NCI-H1105 (cell line): ENCODE measurements around the gene CSF2.
A peak's percentile ranks its signal among the peaks of the same experiment; 100 is the strongest.

ENCODE experiments used
- DNase-seq: peaks from one replicate; lab custom pipeline; 2025; lab: John Stamatoyannopoulos, UW

Gene CSF2

DNA sequence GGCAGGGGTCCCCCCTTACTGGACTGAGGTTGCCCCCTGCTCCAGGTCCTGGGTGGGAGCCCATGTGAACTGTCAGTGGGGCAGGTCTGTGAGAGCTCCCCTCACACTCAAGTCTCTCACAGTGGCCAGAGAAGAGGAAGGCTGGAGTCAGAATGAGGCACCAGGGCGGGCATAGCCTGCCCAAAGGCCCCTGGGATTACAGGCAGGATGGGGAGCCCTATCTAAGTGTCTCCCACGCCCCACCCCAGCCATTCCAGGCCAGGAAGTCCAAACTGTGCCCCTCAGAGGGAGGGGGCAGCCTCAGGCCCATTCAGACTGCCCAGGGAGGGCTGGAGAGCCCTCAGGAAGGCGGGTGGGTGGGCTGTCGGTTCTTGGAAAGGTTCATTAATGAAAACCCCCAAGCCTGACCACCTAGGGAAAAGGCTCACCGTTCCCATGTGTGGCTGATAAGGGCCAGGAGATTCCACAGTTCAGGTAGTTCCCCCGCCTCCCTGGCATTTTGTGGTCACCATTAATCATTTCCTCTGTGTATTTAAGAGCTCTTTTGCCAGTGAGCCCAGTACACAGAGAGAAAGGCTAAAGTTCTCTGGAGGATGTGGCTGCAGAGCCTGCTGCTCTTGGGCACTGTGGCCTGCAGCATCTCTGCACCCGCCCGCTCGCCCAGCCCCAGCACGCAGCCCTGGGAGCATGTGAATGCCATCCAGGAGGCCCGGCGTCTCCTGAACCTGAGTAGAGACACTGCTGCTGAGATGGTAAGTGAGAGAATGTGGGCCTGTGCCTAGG is at the start of gene CSF2:
Gene CSF2, plus strand, starts transcription at position 559 of the 783 bp plus-strand sequence. Its CDS starts 35 bp downstream, at position 594.
- no peak for DNase-seq

DNA sequence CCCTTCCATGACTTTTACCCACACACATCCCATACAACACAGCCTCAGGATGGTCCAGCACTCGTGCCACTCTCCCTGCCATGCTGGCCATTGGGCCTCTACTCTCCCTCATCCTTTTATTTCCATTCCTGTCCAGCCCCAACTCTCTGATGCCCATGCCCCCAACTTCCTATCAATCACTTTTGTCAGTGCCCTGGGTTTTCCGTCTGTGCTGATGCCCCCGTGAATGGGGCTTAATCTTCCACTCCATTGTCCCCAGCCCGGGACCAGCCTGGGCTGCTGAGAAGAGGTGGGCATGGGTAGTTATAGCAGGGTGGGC is 49.5 kb upstream of the CSF2 start:
- no peak for DNase-seq

DNA sequence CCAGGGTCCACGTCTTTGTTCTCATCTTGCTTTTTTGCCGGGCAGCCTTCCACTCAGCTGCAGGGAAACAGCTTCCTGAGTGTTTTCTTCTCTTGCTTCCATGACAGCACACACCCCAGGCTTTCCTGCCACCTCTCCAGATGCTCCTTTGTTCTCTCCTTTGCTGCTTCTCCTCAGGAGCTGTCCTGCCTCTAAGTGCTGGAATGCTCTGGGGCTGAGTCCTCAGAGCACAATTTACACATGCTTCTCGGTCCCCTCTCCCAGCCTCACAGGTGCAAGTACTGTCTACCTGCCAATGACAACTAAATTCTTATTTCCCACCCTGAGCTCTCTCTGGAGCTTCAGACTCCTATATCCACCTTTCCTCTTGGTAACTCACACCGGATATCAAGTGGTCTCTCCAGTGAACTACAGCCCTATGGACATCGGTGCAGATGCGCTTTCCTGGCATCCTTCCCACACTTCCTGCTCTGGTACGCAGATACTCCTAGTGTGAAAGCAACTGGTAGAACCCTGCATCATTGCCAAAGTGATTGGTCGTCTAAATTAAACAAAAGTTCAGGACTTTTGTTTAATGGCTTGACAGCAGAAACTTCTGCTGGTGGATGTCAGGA is 48.7 kb upstream of the CSF2 start:
- no peak for DNase-seq

DNA sequence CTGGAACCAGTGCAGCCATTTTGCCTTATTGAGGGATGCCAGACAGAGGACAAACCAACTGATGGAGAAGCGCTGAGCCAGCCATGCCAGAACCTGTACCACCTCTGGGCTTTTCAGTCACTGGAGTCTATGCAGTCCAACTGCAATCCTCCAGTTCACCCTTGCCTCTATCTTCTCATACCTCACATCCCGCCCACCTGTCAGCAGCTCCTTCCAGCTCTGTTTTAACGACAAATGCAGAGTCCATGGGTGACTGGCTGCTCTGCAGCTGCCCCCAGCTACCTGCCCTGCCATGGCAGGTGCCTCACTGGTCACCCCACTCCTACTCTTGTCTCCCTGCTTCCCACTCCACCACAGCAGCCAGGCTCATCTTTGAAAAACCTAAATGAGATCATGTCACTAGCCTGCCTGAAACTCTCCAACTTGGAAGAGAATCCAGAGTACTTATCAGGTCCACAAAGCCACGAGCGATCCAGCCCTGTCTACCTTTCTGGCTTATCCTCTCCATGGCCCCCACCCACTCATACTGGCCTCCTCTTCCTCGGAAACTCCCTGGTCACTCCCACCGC is 48.1 kb upstream of the CSF2 start:
- no peak for DNase-seq

DNA sequence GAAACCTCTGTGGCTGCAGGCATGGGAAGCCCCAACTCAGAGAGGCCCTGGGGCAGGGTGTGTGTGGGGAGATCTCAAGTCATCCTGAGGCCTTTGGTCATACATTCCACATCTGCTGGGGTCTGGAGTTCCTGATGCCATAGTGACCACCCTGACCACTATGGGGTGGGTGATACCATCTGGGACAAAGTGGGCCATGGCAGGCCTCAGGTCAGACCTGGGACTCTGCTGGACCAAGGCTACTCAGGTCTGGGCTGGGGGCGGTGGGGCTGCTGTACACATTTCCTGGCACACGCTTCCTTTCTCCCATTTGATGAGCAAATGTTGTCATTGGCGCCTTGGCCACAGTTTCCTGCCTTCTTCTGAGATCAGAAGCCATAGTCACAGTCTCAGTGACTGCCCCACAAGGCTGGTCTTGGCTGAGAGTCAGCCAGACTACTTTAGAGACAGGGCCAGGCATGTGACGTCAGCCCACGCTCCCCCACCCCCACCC is 47.0 kb upstream of the CSF2 start:
- DNase-seq, result no peak

DNA sequence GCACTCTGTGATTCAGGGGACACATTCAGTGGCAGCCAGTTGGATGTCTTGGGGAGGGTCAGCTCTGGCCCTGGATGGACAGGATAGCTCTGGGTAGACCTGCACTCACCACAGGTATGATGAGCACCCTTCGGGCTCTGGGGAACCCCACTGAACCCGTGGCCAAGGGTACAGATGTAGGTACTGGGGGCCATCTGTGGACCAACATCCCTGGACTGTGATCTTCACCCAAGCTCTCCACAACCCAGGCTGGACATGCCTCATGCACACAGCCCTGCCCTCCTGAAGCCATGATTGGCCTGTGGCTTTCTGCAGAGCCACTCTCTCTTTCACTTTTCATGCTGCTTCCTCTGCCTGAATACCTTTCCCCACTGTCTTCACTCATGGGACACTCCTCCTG is 46.6 kb upstream of the CSF2 start:
- no peak for DNase-seq

DNA sequence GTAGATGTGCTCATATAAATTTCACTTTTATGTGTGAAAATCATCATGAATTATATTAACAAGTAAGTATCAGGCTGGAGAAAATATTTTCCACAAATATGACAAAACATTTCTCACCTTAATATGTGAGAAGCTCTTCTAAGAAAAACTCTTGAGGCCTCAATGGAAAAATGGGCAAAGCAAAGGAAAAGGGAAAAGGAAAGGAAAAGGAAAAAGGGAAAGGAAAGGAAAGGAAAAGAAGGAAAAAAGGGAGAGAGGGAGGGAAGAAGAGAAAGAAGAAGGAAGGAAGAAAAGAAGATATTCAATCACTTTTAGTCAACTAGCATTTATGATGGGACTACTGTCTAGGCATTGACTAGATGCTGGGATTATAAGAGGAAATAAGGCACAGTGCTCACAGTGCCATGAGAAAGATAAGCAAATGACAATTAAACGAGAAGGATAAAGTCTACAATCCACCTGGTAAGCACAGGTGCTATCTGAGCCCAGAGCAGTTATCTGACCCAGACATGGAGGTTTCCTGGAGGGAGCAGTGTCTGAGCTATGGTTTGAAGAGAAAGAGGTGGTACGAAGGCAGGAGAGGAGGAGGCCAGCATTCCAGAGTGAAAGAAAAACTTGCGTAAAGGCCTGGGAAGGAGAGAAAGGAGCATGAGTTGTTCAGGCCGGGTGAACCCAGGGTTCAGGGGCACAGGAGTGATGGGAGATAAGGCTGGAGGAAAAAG is 43.8 kb upstream of the CSF2 start:
- DNase-seq, result no peak

DNA sequence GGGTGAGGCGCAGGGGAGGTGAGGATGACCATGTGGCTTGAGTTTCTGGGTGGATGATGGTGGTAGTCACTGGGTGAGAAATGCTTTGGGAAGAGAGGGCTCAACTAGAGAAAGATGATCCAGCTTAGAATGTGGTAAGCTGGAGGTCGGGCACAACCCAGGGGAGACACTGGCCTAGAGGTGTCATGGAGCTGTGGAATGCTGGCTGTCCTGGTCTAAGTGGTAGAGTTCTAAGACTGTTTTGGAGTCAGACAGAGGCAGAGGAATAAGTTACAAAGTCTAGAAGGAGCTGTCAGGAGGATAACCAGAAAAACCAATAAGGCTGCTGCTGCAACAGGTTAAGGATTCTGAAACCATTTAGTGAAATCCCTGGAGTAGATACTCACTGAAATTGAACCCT is 43.0 kb upstream of the CSF2 start:
- DNase-seq, result no peak

DNA sequence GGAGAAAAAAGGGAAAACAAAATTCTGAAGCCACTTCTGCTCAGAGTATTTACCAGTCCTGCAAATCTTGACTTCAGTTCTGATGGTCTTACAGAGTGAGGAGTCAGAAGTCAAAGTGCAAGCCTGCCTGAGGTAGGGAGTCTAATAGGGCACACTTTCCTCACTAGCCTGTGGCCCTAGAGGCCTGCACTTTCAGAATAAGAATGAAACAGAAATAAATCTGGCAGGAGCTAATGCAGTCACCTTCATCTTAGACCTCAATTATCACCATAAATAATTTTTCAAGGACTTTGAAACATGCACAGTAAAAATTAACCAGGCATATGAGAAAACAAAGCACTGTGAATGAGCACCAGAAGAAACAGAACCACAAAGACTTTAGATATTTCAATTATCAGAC is 41.4 kb upstream of the CSF2 start:
- no peak for DNase-seq

DNA sequence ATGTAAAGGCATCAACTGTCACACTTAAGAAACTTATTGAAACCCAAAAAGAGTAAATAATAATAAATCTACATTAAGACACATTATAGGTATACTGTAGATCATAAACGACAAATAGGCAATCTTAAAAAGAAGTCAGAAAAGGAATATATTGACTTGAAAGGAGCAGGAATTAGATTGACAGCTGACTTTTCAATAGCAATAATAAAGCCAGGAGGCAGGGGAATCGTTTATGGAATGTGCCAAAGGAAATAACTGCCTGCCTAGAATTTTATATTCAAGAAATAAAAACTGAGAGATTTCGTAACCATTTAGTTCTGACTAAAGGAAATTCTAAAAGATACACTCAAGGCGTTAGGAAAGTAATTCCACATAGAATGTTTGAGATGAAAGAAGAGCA is 40.5 kb upstream of the CSF2 start:
- no peak for DNase-seq

DNA sequence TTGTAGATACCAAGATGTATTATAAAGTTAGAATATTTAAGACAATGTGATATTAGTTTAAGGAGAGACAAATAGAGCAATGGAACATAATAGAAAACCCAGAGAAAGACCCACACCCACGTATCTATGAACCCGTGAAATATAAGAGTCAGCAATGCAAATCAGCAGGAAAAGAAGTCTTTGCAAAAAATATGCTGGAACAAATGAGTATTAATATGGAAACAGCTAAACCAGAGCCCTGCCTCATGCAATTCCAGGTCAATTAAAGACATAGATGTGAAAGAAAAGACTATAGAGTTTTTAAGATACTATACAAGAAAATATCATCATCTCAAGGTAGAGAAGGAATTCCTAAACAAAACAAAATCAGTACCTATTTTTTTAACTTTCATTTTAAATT is 36.2 kb upstream of the CSF2 start:
- no peak for DNase-seq

DNA sequence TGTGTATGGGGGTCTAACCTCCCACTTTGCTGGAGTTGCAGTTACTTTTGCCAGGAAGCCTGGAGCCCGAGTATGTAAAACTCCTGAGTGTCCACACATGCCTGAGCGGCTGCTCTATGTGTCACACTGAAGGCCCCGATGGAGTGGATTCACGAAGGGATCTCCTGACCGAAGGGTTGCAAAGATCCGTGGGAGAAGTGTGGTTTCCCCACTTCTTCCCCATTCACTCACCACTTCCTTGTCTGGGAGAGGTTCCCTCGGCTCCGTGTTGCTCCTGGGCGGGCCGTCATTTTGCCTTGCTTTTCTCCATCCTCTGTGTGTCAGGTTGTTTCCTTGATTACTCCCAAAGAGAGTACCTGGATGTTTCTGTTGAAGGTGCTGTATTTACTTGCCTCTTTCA is 29.4 kb upstream of the CSF2 start:
- DNase-seq, result no peak

DNA sequence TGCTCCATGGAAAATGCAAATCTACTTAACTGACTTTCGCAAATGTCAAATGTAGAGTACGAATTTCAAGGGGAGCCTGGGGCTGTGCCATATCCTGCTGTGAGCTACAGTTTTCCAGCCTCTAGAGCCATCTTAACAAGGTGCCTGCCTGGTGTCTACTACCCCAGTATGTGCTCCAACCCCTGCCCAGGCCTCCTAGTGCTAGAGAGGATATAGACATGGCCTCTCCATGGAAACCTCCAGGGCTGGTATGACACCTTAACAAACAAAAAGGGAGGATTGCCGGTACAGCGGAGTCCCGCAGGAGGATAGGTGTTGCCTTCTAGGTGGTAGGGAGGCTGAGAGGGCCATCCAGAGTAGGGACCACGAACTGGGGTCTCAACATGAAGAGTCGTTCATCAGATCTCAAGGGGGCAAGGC is 26.7 kb upstream of the CSF2 start:
- no peak for DNase-seq

DNA sequence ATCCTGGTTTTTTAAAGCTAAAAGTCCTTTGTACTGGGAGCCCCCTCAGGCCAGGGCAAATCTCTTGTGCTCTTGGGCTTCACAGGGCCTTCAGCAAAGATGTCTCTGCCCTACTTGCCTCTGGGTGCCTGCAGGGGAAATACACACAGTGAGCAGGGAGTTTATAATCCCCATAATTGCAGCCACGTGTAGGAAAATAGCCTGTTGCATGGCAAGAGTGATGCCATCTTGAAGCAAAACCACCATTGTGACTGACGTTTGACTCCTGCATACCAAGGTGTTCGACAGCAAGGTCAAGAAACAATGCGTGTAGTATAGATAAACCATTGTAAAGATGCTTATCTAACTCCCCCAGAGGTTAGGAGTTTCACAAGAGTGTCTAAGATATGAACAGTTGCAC is 24.5 kb upstream of the CSF2 start:
- DNase-seq, result no peak

DNA sequence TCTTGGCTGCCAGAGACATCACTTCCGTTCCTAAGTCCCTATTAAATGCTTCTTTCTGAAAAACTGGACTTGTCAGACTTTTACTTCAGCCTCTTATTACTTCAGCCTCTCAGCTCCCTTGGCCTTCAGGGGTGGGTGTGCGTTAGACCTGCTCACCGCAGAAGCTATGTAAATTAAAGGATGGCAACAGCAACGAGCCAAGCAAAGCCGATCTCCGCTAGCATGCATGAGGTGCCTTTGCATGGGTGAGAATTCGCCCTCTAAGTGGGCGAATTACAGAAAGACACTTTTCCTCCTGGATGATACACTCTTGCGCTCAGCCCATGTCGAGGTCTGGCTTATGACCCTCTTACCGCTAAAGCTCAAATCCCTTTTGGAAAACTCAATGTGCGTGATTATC is 24.0 kb upstream of the CSF2 start:
- no peak for DNase-seq

DNA sequence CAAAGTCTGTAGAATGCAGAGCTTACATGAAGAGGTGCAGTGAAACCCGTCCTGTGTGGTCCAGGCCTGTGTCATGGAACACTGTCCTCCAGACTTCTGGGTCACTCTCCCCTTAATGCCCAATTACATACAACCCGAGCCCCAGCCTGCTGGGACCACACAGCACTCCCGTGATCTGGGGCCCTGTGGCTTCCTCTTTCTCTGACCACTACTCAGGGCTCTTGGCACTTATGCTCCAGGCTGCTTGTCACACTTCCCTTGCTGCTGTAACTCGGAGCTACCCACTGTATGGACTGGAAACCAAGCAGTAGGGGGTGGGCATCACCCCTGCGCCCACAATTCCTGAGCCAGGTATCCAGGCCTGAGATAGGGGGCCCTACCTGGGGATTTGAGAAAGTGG is 23.5 kb upstream of the CSF2 start:
- no peak for DNase-seq

DNA sequence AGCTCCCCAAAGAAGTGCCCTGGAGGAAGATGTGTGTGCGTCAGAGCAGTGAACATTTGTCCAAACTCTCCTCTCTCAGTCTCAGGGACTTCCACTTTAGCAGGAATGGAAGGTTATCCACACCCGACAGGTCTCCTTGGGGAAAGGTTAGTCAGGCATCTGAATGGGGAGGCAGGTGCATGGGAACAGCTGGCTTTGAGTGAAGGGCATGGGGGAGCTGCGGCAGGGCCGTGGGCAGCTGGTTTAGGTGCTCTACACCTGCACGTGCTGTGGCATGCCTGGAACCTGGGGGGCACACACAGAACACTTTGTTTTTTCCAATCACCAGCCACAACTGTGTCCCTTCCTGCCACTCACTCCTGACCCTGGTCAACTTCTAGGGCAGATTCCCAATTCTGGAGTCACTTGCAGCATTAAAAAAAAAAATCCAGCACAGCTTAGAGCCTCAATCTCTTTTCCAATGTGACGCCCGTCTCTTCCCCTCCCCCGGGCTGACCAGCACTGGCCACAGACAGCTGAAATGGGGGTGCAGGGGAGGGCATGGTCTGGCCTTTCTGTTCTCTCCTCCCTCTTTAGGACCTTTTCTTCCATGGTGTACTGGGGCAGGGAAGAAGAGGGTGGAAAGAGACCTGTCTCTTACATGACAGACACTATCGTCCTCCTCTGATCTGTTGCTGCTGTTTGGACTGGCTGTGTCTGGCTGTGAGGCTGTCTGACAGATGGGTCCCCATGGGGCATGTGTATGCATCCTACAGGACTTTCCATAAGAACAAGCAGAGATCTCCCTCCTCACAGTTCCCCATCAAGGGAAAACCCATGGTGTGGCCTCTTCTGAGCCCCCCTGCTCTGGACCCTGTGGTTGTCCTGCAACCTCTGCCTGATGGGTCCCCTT is 22.7 kb upstream of the CSF2 start:
- peak; percentile 50 for DNase-seq

DNA sequence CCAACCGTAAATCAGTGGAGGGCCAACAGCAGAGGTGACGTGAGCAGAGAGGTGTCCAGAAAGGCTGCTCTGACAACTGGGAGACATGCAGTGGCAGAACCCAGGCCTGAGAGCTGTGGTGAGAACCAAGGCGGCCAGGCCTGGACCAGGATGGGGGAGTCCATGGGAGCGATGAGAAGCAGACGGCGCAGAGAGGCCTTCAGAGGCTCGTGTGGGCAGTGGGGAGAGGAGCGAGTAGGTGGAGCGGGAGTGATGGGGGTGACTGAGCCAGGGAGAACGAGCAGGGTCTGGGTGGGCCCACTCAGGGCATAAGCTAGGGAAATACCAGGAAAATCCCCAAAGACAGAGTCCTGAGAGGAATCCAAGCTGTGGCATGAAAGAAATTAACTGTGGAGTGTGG is 21.1 kb upstream of the CSF2 start:
- DNase-seq, result no peak

DNA sequence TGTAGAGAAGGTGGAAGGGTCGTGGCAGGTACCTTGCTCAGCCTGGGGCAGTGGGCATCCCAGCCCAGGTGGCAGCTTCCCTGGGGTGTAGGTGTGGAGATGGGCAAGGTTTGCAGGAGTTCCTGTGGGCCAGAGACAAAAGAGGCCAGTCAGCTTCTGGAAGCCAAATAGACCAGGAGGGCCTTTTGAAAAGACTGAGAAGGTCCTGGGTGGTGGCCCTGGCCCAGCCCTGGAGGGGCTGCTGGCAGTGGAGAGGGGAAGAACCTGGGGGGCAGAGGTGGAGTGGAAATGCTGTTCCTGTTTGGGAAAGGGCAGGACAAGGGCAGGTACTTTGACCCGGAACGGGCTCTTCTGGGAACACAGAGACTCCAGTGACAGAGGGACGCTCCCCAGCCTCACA is 20.1 kb upstream of the CSF2 start:
- DNase-seq, result no peak

DNA sequence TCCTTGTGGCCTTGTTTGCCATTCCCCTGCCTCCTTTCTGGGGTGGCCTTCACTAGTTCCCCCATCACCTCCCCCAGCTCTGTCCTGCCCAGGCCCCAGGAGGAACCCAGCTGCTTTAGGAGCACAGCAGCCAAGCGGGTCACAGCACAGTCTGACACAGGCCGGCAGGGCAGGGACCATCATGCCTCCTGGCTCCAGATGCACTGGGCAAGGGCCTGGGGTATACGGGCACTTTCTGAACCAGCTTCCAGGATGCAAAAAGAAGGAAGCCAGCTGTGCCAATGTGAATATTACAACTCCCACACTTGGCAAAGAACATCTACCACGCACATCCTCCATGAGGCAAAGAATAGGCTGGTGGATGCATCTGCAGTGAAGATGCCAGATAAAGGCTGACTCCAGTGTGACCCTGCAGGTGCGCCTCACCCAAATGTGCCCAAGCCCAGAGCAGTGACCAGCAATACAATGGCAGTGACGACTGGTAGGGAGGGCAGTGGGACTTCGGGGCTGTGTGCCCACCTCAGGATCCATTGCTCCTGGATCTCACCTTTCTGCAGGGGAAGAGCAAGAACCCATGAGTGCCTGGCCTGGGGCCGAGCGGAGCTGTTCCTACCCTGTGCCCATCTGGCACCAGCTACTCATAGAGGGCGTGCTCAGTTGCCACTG is 19.4 kb upstream of the CSF2 start:
- DNase-seq, result no peak

DNA sequence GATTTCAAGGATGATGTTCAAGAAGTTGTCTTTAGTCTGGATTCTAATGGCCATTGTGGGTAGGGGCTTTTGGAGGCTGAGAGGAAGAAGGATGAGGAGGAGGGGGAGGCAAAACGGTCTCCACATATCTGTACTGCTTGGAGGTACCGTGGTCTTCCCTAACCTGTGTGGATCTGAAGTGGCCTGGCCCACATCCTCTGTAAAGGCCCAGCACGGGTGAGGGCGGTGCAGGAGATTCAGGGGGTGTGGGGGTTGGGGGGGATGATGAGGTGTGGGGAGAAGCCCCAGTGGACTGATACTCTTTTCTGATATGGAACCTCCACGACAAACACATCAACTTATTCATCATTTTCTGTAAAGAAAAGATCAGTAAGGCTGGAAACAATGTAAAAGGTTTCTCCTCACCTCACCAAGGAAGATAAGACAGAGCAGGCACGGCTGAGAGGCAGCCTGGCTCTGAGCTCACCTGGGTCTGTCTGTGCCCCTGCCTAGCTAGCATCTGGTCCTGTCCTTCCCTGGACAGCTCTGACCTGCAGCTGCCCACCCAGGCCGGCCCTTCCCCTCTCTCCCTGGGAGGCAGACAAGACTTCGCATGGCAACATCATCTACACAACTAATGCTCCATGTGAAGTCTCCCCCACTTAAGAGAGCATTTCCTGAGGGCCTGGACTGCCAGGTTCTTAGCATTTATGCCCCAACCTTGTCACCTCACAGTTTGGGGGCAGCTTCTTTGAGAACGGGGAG is 18.7 kb upstream of the CSF2 start:
- DNase-seq, result no peak
